ENCODE results near the gene ARL6IP5.

- no peak for TF ChIP-seq CTCF (IDR thresholded peaks at IDR 0.05)
- no peak for TF ChIP-seq POLR2AphosphoS5 (IDR thresholded peaks at IDR 0.05; ENCODE audit: low read depth, low read length)
- TF ChIP-seq SIN3A (IDR thresholded peaks at IDR 0.05; ENCODE audit: borderline replicate concordance, insufficient read depth, low read depth, low read length) = no peak
Measured at GRCh38 chr3:69094467-69095205, 9.9 kb downstream of the ARL6IP5 start.

All from Panc1 (cell line).